HG03558 (cell line): ENCODE measurements around the gene AFP.
"Not testable (repeated sequence)": the region's sequence is repeated elsewhere in the genome, so short reads cannot be mapped to it uniquely, and the experiment has no call there.

Source experiments
- ATAC-seq: cut with Tn5 transposase; IDR thresholded peaks from one replicate; pipeline ENCODE4 v1.9.1; 2021; ENCODE audit warnings: moderate number of reproducible peaks; ENCODE audit not compliant: unreplicated experiment; ENCODE audit errors: extremely low read depth

Gene AFP

DNA sequence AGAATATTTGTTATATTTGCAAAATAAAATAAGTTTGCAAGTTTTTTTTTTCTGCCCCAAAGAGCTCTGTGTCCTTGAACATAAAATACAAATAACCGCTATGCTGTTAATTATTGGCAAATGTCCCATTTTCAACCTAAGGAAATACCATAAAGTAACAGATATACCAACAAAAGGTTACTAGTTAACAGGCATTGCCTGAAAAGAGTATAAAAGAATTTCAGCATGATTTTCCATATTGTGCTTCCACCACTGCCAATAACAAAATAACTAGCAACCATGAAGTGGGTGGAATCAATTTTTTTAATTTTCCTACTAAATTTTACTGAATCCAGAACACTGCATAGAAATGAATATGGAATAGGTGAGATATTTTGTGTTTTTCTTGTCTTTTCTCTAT, at the start of gene AFP:
Gene AFP, plus strand, starts transcription at position 238 of the 400 bp plus-strand sequence. Its CDS starts 42 bp downstream, at position 280.
- ATAC-seq = no peak

- no peak for ATAC-seq
These were observed 48.5 kb upstream of the AFP start for GRCh38 chr4:73387552-73387951.

DNA sequence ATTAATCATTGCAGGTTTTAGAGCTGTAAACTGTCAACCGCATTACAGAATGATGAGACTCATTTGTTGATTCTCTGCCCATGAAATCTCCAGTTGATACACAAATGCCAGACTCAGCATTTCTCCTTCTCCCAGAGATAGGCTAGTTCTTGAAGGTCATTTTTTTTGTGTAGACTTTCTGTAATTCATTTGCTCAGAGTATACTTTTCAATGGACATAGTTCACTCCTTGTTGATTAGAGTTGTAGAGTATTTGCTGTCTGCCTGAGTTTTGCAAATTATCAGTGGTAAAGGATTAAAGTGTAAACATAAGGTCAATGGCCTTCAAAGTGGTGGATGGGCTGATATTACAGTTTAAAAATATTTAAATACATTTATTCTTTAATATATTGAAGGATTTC, 47.1 kb upstream of the AFP start:
- no peak for ATAC-seq

DNA sequence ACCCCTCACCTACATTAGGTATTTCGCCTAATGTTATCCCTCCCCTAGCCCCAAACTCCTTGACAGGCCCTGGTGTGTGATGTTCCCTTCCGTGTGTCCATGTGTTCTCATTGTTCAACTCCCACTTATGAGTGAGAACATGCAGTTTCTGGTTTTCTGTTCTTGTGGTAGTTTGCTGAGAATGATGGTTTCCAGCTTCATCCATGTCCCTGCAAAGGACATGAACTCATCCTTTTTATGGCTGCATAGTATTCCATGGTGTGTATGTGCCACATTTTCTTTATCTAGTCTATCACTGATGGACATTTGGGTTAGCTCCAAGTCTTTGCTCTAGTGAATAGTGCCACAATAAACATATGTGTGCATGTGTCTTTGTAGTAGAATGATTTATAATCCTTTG, 46.4 kb upstream of the AFP start:
- ATAC-seq = not testable (repeated sequence)

- ATAC-seq = no peak
These were observed 44.2 kb upstream of the AFP start for GRCh38 chr4:73391774-73392173.

DNA sequence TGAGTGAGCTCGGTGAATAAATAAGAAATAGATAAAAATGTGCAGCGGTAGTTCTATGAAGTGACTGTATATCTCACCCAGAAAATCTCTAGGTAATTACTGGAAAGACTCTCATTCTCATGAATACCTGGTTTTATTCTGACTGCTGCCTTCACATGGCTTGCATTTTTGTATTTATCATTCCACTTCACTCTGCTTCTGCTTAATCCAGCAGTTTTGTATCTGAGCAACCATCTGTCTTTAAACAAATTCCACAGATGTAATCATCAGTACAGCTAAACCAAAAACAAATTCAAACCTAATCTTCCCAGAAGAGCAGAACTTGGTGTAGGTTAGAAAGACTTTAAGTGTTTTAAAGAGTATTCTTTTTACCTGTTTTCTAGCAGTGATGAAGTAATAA, 43.1 kb upstream of the AFP start:
- ATAC-seq = no peak

GRCh38 chr4:73396304-73396703, 39.7 kb upstream of the AFP start:
- ATAC-seq = no peak

DNA sequence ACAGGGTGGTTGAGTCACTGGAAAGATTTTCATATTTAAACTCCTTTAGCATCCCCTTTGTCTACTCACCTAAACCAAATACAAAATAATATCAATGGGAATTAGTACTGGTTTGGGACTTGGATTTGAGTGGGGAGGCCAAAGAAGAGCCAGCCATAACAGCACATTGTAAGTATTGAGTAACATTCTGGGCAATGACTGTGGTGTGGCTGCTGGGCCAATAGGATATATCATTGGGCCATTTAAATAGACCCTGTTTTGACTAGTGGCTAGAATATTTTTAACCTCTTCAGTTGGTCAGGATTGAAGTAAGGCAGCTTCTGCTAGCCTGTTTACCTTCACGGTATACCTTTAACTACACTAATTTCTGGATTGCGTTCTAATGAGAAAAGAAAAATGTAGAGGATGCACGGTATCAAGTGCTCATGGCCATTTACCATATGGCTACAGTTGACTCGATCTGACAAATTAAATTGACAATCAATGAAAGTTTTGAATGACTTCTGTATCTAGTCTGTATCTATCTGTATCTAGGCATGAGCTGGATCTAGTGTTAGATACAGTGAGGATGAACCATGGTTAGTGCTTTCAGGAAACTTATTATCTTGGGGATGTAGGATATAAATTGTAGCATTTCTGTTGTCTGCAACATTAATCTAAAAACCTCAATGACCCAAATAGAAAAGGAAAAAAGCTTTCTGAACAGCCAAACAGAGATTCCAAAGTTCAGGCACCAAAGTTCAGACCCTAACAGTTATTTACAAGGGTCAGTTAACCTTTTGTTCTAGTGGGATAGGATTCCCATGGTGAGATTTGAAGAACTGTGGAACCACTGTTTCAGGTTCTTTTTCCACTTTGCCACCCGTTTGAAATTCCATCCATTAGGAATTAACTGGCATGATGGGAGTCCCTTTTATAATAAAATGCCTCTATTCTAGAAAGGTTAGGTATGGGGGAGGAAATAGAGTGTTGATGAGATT, 38.7 kb upstream of the AFP start:
- ATAC-seq = no peak

- ATAC-seq = no peak
These were observed 34.6 kb upstream of the AFP start for GRCh38 chr4:73401412-73401811.

- no peak for ATAC-seq
These were observed 32.0 kb upstream of the AFP start, which contains the start of gene ALB for GRCh38 chr4:73404042-73404441. Gene ALB (plus strand): TSS chr4:73404287. CDS start chr4:73404328, 41 bp downstream.

- ATAC-seq = no peak
These were observed 31.6 kb upstream of the AFP start for GRCh38 chr4:73404457-73404856.

DNA sequence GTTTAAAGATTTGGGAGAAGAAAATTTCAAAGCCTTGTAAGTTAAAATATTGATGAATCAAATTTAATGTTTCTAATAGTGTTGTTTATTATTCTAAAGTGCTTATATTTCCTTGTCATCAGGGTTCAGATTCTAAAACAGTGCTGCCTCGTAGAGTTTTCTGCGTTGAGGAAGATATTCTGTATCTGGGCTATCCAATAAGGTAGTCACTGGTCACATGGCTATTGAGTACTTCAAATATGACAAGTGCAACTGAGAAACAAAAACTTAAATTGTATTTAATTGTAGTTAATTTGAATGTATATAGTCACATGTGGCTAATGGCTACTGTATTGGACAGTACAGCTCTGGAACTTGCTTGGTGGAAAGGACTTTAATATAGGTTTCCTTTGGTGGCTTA, 30.9 kb upstream of the AFP start:
- no peak for ATAC-seq

DNA sequence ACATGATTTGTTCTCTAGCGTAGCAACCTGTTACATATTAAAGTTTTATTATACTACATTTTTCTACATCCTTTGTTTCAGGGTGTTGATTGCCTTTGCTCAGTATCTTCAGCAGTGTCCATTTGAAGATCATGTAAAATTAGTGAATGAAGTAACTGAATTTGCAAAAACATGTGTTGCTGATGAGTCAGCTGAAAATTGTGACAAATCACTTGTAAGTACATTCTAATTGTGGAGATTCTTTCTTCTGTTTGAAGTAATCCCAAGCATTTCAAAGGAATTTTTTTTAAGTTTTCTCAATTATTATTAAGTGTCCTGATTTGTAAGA, 29.5 kb upstream of the AFP start:
- ATAC-seq = no peak

- no peak for ATAC-seq
These were observed 28.8 kb upstream of the AFP start for GRCh38 chr4:73407227-73407673.

GRCh38 chr4:73408181-73408867, 27.7 kb upstream of the AFP start:
- ATAC-seq = no peak

DNA sequence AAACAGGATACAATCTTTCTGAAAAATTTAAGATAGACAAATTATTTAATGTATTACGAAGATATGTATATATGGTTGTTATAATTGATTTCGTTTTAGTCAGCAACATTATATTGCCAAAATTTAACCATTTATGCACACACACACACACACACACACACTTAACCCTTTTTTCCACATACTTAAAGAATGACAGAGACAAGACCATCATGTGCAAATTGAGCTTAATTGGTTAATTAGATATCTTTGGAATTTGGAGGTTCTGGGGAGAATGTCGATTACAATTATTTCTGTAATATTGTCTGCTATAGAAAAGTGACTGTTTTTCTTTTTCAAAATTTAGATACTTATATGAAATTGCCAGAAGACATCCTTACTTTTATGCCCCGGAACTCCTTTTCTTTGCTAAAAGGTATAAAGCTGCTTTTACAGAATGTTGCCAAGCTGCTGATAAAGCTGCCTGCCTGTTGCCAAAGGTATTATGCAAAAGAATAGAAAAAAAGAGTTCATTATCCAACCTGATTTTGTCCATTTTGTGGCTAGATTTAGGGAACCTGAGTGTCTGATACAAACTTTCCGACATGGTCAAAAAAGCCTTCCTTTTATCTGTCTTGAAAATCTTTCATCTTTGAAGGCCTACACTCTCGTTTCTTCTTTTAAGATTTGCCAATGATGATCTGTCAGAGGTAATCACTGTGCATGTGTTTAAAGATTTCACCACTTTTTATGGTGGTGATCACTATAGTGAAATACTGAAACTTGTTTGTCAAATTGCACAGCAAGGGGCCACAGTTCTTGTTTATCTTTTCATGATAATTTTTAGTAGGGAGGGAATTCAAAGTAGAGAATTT, 26.8 kb upstream of the AFP start:
- no peak for ATAC-seq

- ATAC-seq = no peak
These were observed 26.0 kb upstream of the AFP start for GRCh38 chr4:73409978-73410548.

DNA sequence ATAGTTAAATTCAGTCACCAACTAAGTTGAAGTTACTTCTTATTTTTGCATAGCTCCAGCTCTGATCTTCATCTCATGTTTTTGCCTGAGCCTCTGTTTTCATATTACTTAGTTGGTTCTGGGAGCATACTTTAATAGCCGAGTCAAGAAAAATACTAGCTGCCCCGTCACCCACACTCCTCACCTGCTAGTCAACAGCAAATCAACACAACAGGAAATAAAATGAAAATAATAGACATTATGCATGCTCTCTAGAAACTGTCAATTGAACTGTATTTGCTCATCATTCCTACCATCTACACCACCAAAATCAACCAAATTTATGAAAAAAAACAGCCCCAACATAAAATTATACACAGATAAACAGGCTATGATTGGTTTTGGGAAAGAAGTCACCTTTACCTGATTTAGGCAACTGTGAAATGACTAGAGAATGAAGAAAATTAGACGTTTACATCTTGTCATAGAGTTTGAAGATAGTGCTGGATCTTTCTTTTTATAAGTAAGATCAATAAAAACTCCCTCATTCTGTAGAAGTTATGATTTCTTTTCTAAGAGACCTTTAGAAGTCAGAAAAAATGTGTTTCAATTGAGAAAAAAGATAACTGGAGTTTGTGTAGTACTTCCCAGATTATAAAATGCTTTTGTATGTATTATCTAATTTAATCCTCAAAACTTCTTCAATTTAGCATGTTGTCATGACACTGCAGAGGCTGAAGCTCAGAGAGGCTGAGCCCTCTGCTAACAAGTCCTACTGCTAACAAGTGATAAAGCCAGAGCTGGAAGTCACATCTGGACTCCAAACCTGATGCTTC, 24.9 kb upstream of the AFP start:
- ATAC-seq = no peak

- no peak for ATAC-seq
These were observed 24.1 kb upstream of the AFP start for GRCh38 chr4:73411731-73412414.
